Measurements from ENCODE around the gene PLEKHD1. TPM values are rescaled to one million over a fixed set of nuclear protein-coding genes. Genes with fewer than 3 reads are reported as not detected.
A peak's percentile ranks its signal among the peaks of the same experiment; 100 is the strongest.

The PLEKHD1 gene
- total RNA-seq, 1 donor from 2014 or later, result under 0.01 TPM

- no peak overlapping the region for H3K4me3 ChIP-seq (ENCODE audit: low read depth, low read length)
- TF ChIP-seq CTCF (conservative IDR thresholded peaks at IDR 0.05; ENCODE audit: low read depth, low read length), result no peak
- no peak for DNase-seq (ENCODE audit: low read depth)
Observed at GRCh38 chr14:69480136-69480535, 4.4 kb upstream of the PLEKHD1 start.

- no peak for TF ChIP-seq CTCF (conservative IDR thresholded peaks at IDR 0.05; ENCODE audit: low read depth, low read length)
- DNase-seq (ENCODE audit: low read depth), result peak; percentile 77
- no peak overlapping the region for H3K4me3 ChIP-seq (ENCODE audit: low read depth, low read length)
Observed at GRCh38 chr14:69481815-69482568, 2.5 kb upstream of the PLEKHD1 start.

- TF ChIP-seq CTCF (conservative IDR thresholded peaks at IDR 0.05; ENCODE audit: low read depth, low read length), result no peak
- no peak for DNase-seq (ENCODE audit: low read depth)
- peak overlapping the region; percentile 44 for H3K4me3 ChIP-seq (ENCODE audit: low read depth, low read length)
Observed at GRCh38 chr14:69483765-69484443, 624 bp upstream of the PLEKHD1 start.

- no peak overlapping the region for H3K4me3 ChIP-seq (ENCODE audit: low read depth, low read length)
- DNase-seq (ENCODE audit: low read depth), result no peak
- no peak for TF ChIP-seq CTCF (conservative IDR thresholded peaks at IDR 0.05; ENCODE audit: low read depth, low read length)
Observed at GRCh38 chr14:69485315-69485660, 760 bp downstream of the PLEKHD1 start.

- no peak for TF ChIP-seq CTCF (conservative IDR thresholded peaks at IDR 0.05; ENCODE audit: low read depth, low read length)
- DNase-seq (ENCODE audit: low read depth), result no peak
- H3K4me3 ChIP-seq (ENCODE audit: low read depth, low read length), result no peak overlapping the region
Observed at GRCh38 chr14:69485701-69486100, 1.2 kb downstream of the PLEKHD1 start.

GRCh38 chr14:69487226-69487625 is 2.7 kb downstream of the PLEKHD1 start:
- no peak overlapping the region for H3K4me3 ChIP-seq (ENCODE audit: low read depth, low read length)
- DNase-seq (ENCODE audit: low read depth), result no peak
- TF ChIP-seq CTCF (conservative IDR thresholded peaks at IDR 0.05; ENCODE audit: low read depth, low read length), result no peak

GRCh38 chr14:69487771-69488170 is 3.2 kb downstream of the PLEKHD1 start:
- no peak for DNase-seq (ENCODE audit: low read depth)
- H3K4me3 ChIP-seq (ENCODE audit: low read depth, low read length), result no peak overlapping the region
- TF ChIP-seq CTCF (conservative IDR thresholded peaks at IDR 0.05; ENCODE audit: low read depth, low read length), result no peak

All from epithelial cell of proximal tubule (primary cell).